Measurements from ENCODE around the gene COG4.

COG4 gene

GRCh38 chr16:70468776-70469525 is 54.4 kb downstream of the COG4 start:
- no peak overlapping the region for H3K27ac ChIP-seq
- TF ChIP-seq, protein P1, sequence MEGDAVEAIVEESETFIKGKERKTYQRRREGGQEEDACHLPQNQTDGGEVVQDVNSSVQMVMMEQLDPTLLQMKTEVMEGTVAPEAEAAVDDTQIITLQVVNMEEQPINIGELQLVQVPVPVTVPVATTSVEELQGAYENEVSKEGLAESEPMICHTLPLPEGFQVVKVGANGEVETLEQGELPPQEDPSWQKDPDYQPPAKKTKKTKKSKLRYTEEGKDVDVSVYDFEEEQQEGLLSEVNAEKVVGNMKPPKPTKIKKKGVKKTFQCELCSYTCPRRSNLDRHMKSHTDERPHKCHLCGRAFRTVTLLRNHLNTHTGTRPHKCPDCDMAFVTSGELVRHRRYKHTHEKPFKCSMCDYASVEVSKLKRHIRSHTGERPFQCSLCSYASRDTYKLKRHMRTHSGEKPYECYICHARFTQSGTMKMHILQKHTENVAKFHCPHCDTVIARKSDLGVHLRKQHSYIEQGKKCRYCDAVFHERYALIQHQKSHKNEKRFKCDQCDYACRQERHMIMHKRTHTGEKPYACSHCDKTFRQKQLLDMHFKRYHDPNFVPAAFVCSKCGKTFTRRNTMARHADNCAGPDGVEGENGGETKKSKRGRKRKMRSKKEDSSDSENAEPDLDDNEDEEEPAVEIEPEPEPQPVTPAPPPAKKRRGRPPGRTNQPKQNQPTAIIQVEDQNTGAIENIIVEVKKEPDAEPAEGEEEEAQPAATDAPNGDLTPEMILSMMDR (conservative IDR thresholded peaks at IDR 0.05) = no peak

GRCh38 chr16:70467608-70468007 is 55.7 kb downstream of the COG4 start:
- TF ChIP-seq, protein P1 (conservative IDR thresholded peaks at IDR 0.05) = no peak
- no peak overlapping the region for H3K27ac ChIP-seq

GRCh38 chr16:70467113-70467512 is 56.2 kb downstream of the COG4 start:
- TF ChIP-seq, protein P1 (conservative IDR thresholded peaks at IDR 0.05) = no peak; the same call in 1 of the 2 replicates
- H3K27ac ChIP-seq = no peak overlapping the region

DNA sequence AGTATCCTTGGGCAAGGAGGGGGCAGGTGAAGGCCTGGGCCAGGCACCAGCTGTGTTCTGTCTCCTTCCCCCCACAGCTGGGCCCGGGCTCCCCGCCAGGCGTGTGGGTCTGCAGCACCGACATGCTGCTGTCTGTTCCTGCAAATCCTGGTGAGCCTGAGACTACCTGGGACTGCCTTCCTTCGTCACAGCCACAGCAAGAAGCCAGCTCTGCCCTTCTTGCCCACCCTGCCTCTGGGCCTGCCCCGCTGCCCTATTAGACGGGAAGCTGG is 56.6 kb downstream of the COG4 start:
- TF ChIP-seq, protein P1 (conservative IDR thresholded peaks at IDR 0.05) = no peak
- H3K27ac ChIP-seq = no peak overlapping the region

DNA sequence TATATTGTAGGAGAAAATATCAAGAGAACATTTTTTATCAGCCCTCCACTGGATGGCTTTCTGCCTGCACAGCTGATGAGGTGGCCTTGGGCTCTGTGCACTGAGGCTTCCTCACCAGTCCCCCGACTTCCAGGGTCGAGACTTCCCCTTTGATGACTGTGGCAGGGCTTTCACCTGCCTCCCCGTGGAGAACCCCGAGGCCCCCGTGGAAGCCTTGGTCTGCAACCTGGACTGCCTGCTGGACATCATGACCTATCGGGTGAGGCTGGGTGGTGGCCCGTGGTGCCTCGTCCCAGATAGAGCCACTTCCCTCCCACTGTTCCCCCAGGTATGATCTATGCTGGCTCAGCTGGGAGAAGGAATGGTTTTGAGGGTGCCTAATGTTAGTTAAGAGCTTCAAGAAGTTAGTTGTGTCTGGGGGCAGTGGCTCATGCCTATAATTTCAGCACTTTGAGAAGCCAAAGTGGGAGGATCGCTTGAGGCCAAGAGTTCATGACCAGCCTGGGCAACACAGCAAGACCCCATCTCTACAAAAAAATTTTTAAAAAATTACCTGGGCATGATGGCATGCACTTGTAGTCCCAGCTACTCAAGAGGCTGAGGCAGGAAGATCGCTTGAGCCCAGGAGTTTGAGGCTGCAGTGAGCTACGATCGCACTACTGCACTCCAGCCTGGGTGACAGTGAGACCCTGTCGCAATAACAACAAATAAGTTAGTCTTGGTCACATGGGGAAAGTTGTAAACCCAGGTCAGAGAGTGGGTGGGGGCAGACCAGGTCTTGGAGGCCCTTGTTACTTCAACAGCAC is 57.2 kb downstream of the COG4 start:
- TF ChIP-seq, protein P1 (conservative IDR thresholded peaks at IDR 0.05) = no peak
- H3K27ac ChIP-seq = no peak overlapping the region

DNA sequence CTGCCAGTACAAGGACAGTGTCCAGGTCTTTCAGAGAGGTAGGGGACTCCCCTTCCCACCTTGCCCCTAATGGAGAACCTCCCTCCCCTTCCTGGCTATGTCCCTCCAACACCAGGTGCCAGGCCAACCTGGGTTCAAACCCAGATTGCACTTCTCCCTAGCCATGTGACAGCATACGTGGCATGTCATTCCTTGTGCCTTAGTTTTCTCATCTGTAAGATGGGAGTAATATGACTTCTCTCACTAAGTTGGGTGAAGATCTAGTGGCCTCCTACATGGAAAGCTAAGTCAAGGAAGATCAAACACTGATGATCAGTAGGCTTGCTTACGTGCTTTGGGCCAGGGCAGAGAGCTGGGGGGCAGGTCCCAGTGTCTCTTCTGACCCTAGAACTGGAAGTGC is 60.1 kb downstream of the COG4 start:
- H3K27ac ChIP-seq = no peak overlapping the region
- TF ChIP-seq, protein P1 (conservative IDR thresholded peaks at IDR 0.05) = no peak

DNA sequence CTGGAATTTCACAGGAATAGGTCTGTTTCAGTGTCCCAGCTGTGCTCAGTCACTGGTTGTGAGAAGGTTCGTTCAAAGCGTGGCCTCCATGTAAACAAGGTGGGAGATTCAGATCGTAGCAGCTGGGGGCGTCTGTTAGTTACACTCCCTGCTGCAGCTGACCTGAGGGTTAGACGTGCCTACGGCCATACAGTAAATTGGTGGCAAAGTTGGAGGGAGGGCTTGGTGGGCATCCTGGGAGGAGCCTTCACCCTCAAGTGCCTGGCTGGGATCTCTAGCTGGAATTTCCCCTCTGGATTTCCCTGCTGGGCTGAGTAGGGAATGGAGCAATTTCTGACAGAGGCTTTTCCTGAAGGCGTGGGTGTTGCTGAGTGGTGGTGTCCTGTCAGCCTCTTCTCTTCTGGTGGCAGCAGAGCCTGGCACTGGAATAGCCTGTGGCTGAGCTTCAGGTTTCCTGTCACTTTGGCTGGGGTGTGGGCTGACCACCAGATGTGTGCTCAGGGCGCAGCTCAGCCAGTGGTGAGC is 62.6 kb downstream of the COG4 start:
- TF ChIP-seq, protein P1 (conservative IDR thresholded peaks at IDR 0.05) = no peak
- H3K27ac ChIP-seq = no peak overlapping the region

Measured in VCaP (cell line).